ENCODE results near the gene DLGAP1. TPM values are rescaled to one million over a fixed set of nuclear protein-coding genes. Genes with fewer than 3 reads are reported as not detected.

The DLGAP1 gene
- polyA plus RNA-seq, 1 of the 3 experiments (the other 2 are of a cell fraction): not detected

DNA sequence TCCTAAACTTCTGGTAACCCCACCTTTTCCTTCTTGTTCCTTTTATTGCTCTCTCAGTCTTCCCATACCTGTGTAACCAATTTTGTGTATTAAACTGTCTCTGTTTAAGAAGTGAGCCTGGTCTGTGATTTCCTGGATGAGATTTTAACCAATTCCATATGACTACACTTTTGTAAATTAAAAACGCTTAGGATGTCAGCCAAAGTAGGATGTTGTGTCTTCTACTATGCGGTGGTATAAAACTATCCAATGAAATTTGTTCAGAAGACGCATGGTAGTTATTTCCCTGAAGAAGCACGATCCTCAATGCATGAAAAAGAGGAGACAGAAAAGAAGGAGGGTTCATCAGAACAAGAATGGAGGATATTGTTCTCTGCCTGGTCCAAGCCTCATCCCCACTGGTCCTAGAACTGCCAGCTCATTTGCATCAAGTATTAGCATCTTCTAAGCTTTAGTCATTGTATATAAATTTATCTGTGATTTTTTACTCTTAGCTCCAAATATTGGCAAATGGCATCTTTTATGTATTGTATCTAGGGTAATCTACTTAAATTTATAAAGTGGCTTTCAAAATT, 877.7 kb downstream of the DLGAP1 start:
- Histone ChIP-seq H3K9ac (no peak overlapping the region), H3K4me3 (ENCODE audit: low read depth in 2 of 2, low read length in 1 of 2) (no peak overlapping the region), H3K9me2 (no peaks in the 10 kb centered on the region), H3K36me3 (replicated peaks in 1 of 2; ENCODE audit: control insufficient read depth in 1 of 2, insufficient read depth in 2 of 2, low read length in 1 of 2) (no peaks in the 10 kb centered on the region), H3F3A (replicated peaks; ENCODE audit: insufficient read depth) (peaks cover 3% of the 10 kb centered on the region), H3K9me3 (no peaks in the 10 kb centered on the region), H3K79me2 (ENCODE audit: insufficient read depth) (no peaks in the 10 kb centered on the region), H3K4me2 (no peak overlapping the region), H4K20me1 (ENCODE audit: insufficient read depth) (no peaks in the 10 kb centered on the region), H2AFZ (ENCODE audit: low read depth) (no peak overlapping the region), H3K4me1 (ENCODE audit: control insufficient read depth in 1 of 2, insufficient read depth in 2 of 2, low read depth in 1 of 2, low read length in 1 of 2) (peaks cover 0 to 6% of the 10 kb centered on the region in 2 experiments; a peak in 2 of 4 replicates), H3K27me3 (ENCODE audit: insufficient read depth) (no peaks in the 10 kb centered on the region), H3K27ac (ENCODE audit: low read depth in 2 of 2, low read length in 1 of 2) (no peak overlapping the region; a peak in 1 of 4 replicates)
- ChIA-PET POLR2A (no interaction called here), CTCF (interaction anchor here (0.9 to 2.2 kb wide), 2 partner anchors 8 to 17 kb away, joined by 3 to 11 read pairs; no protein-coding TSS in a partner anchor)
- 82% methylated on average over 4 of the region's 4 CpGs for WGBS (ENCODE audit: low lambda C conversion rate)
- no peak for TF ChIP-seq FOXM1 (IDR thresholded peaks at IDR 0.05; ENCODE audit: low read depth)
- TF ChIP-seq MXI1 (IDR thresholded peaks at IDR 0.05; ENCODE audit: low read depth, low read length): no peak
- TF ChIP-seq YY1 (IDR thresholded peaks at IDR 0.05; ENCODE audit: low read depth): no peak
- TF ChIP-seq GABPA (IDR thresholded peaks at IDR 0.05; ENCODE audit: low read depth): no peak
- TF ChIP-seq, protein P1, sequence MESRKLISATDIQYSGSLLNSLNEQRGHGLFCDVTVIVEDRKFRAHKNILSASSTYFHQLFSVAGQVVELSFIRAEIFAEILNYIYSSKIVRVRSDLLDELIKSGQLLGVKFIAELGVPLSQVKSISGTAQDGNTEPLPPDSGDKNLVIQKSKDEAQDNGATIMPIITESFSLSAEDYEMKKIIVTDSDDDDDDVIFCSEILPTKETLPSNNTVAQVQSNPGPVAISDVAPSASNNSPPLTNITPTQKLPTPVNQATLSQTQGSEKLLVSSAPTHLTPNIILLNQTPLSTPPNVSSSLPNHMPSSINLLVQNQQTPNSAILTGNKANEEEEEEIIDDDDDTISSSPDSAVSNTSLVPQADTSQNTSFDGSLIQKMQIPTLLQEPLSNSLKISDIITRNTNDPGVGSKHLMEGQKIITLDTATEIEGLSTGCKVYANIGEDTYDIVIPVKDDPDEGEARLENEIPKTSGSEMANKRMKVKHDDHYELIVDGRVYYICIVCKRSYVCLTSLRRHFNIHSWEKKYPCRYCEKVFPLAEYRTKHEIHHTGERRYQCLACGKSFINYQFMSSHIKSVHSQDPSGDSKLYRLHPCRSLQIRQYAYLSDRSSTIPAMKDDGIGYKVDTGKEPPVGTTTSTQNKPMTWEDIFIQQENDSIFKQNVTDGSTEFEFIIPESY (IDR thresholded peaks at IDR 0.05; ENCODE audit: borderline replicate concordance, low read depth): no peak
- TF ChIP-seq, protein P2, sequence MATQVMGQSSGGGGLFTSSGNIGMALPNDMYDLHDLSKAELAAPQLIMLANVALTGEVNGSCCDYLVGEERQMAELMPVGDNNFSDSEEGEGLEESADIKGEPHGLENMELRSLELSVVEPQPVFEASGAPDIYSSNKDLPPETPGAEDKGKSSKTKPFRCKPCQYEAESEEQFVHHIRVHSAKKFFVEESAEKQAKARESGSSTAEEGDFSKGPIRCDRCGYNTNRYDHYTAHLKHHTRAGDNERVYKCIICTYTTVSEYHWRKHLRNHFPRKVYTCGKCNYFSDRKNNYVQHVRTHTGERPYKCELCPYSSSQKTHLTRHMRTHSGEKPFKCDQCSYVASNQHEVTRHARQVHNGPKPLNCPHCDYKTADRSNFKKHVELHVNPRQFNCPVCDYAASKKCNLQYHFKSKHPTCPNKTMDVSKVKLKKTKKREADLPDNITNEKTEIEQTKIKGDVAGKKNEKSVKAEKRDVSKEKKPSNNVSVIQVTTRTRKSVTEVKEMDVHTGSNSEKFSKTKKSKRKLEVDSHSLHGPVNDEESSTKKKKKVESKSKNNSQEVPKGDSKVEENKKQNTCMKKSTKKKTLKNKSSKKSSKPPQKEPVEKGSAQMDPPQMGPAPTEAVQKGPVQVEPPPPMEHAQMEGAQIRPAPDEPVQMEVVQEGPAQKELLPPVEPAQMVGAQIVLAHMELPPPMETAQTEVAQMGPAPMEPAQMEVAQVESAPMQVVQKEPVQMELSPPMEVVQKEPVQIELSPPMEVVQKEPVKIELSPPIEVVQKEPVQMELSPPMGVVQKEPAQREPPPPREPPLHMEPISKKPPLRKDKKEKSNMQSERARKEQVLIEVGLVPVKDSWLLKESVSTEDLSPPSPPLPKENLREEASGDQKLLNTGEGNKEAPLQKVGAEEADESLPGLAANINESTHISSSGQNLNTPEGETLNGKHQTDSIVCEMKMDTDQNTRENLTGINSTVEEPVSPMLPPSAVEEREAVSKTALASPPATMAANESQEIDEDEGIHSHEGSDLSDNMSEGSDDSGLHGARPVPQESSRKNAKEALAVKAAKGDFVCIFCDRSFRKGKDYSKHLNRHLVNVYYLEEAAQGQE (IDR thresholded peaks at IDR 0.05; ENCODE audit: low read depth, low read length): no peak
- TF ChIP-seq, protein P3, sequence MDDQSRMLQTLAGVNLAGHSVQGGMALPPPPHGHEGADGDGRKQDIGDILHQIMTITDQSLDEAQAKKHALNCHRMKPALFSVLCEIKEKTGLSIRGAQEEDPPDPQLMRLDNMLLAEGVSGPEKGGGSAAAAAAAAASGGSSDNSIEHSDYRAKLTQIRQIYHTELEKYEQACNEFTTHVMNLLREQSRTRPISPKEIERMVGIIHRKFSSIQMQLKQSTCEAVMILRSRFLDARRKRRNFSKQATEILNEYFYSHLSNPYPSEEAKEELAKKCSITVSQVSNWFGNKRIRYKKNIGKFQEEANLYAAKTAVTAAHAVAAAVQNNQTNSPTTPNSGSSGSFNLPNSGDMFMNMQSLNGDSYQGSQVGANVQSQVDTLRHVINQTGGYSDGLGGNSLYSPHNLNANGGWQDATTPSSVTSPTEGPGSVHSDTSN (IDR thresholded peaks at IDR 0.05): no peak
- no peak for TF ChIP-seq SIN3A (IDR thresholded peaks at IDR 0.05; ENCODE audit: borderline replicate concordance, low read depth, low read length)
- no peak for TF ChIP-seq NFIC (IDR thresholded peaks at IDR 0.05; ENCODE audit: borderline replicate concordance)
- DNase-seq: no peak

DNA sequence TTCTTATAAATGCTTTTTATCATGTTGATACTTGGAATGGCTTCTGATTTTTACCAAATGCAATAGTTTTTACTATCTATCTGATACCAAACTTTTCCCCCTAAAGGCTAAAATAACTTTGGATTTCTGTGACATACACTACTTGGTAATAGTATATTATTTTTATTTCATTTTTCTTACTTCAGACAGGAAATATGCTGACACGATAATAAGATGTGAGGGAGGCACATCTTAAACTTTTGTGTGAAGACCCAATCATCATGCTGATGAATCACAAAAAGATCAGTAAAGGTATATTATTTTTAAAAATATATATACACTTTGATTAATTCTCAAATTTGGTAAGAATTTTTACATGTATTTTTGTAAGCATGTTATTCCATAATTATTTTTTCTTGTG, 882.3 kb downstream of the DLGAP1 start:
- ChIA-PET CTCF (interaction anchor here (3.6 to 3.7 kb wide), 2 partner anchors 12 to 21 kb away, joined by 21 to 23 read pairs; no protein-coding TSS in a partner anchor), POLR2A (no interaction called here)
- H3K9me2 ChIP-seq: no peaks in the 10 kb centered on the region
- no peak overlapping the region for H2AFZ ChIP-seq (ENCODE audit: low read depth)
- no peak for DNase-seq
- TF ChIP-seq TEAD4 (IDR thresholded peaks at IDR 0.05; ENCODE audit: borderline replicate concordance, insufficient read depth): no peak
- TF ChIP-seq, protein P4, sequence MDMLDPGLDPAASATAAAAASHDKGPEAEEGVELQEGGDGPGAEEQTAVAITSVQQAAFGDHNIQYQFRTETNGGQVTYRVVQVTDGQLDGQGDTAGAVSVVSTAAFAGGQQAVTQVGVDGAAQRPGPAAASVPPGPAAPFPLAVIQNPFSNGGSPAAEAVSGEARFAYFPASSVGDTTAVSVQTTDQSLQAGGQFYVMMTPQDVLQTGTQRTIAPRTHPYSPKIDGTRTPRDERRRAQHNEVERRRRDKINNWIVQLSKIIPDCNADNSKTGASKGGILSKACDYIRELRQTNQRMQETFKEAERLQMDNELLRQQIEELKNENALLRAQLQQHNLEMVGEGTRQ (IDR thresholded peaks at IDR 0.05; ENCODE audit: borderline replicate concordance, low read depth, low read length): no peak
- TF ChIP-seq, protein P5, sequence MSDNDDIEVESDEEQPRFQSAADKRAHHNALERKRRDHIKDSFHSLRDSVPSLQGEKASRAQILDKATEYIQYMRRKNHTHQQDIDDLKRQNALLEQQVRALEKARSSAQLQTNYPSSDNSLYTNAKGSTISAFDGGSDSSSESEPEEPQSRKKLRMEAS (IDR thresholded peaks at IDR 0.05; ENCODE audit: low read depth): no peak
- TF ChIP-seq, protein P6, sequence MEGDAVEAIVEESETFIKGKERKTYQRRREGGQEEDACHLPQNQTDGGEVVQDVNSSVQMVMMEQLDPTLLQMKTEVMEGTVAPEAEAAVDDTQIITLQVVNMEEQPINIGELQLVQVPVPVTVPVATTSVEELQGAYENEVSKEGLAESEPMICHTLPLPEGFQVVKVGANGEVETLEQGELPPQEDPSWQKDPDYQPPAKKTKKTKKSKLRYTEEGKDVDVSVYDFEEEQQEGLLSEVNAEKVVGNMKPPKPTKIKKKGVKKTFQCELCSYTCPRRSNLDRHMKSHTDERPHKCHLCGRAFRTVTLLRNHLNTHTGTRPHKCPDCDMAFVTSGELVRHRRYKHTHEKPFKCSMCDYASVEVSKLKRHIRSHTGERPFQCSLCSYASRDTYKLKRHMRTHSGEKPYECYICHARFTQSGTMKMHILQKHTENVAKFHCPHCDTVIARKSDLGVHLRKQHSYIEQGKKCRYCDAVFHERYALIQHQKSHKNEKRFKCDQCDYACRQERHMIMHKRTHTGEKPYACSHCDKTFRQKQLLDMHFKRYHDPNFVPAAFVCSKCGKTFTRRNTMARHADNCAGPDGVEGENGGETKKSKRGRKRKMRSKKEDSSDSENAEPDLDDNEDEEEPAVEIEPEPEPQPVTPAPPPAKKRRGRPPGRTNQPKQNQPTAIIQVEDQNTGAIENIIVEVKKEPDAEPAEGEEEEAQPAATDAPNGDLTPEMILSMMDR (IDR thresholded peaks at IDR 0.05): no peak
- TF ChIP-seq NFIC (IDR thresholded peaks at IDR 0.05; ENCODE audit: borderline replicate concordance): no peak
- no peak for TF ChIP-seq GABPA (IDR thresholded peaks at IDR 0.05; ENCODE audit: low read depth)
- no peak for TF ChIP-seq FOXM1 (IDR thresholded peaks at IDR 0.05; ENCODE audit: low read depth)
- H3F3A ChIP-seq (replicated peaks; ENCODE audit: insufficient read depth): no peaks in the 10 kb centered on the region
- no peaks in the 10 kb centered on the region for H3K36me3 ChIP-seq (replicated peaks in 1 of 2; ENCODE audit: control insufficient read depth in 1 of 2, insufficient read depth in 2 of 2, low read length in 1 of 2)
- 89% methylated on average over 1 of the region's 1 CpG for WGBS (ENCODE audit: low lambda C conversion rate)
- no peaks in the 10 kb centered on the region for H3K9me3 ChIP-seq
- H3K9ac ChIP-seq: no peak overlapping the region
- no peak overlapping the region for H3K4me2 ChIP-seq
- H3K27me3 ChIP-seq (ENCODE audit: insufficient read depth): no peaks in the 10 kb centered on the region
- H3K79me2 ChIP-seq (ENCODE audit: insufficient read depth): no peaks in the 10 kb centered on the region
- no peak overlapping the region for H3K4me3 ChIP-seq (ENCODE audit: low read depth in 2 of 2, low read length in 1 of 2)
- H4K20me1 ChIP-seq (ENCODE audit: insufficient read depth): no peaks in the 10 kb centered on the region
- H3K4me1 ChIP-seq (ENCODE audit: control insufficient read depth in 1 of 2, insufficient read depth in 2 of 2, low read depth in 1 of 2, low read length in 1 of 2): peaks cover 0 to 2% of the 10 kb centered on the region in 2 experiments; a peak in 2 of 4 replicates
- H3K27ac ChIP-seq (ENCODE audit: low read depth in 2 of 2, low read length in 1 of 2): no peak overlapping the region
